Fibroblast of skin of left quadriceps (primary cell): ENCODE results near the gene KLLN.
"Not testable (repeated sequence)": the region's sequence is repeated elsewhere in the genome, so short reads cannot be mapped to it uniquely, and the experiment has no call there.

Source experiments
- DNase-seq, 2 experiments: peaks; one replicate each; pipeline ENCODE4 v3.0.0-alpha.2; 2013; ENCODE audit warnings: low read depth in 2 of 2

KLLN gene

DNA sequence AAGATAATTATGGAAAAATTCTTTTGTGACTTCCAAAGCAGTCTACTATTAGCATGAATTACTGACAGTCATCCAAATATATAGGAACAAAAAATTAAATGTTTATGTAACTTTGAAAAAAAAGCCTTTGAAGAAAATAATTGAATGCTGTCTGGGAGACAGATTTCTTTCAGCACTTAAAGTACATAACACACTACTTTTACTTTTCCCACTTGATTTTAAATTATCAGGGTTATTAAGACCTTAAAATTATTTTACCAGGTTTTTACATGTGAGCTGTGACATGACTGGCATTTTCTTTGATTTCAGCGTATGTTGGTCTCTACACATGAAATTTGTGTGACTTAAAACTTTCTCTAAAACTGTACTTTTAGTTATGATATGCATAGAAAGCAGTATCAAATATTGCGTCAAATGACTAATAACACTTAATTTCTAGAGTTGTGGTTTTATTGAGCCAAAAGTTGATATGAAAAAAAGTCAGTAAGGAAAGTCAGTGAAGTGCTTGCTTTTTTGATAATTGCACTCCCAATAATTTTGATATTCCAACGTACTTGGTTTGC is 3.2 kb upstream of the KLLN start:
- no peak for DNase-seq

DNA sequence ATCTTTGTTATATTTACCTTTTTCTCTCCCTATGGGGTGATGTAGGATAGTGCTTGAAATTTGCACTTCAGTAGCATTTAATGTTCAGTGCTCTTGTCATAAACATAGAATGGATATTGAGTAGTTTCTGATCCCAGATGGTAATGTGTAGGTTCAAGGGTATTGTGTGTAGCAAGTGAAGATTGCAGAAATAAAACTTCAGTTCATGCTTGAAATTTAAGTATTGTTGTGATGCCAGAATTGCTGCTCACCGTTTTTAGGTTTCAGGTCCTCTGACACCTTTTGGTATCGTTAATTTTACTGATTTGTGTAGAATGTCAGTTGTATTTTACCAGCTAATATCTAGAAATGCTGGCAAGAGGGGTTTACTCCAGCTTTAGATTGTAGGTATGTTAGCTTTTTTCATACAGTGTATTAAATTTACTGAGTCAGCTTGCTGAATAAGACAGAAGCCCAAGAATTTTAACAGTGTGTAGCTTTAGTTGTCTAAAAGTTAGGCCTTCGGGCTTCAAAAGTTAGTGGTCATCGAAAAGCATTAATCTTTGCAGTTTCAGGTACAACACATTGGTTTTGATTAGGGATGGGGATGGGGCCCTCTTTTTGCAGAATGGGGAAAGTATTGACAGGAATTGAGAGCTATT is 2.0 kb upstream of the KLLN start:
- DNase-seq = no peak

DNA sequence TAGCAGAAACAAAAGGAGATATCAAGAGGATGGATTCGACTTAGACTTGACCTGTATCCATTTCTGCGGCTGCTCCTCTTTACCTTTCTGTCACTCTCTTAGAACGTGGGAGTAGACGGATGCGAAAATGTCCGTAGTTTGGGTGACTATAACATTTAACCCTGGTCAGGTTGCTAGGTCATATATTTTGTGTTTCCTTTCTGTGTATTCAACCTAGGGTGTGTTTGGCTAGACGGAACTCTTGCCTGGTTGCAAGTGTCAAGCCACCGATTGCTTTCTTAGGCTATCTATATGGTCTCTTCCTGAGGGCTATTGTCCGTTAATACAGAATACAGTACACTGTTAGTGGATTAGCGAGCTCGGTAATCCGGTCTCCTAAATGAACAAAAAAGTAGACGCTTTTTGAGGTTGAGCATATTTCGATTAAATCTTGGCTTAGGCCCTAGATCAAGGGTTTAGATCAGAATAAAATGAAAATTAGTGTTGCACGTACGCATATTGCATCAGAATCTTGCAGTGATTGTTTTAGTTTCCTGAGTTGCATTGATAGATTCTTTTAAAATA is 1.2 kb upstream of the KLLN start:
- DNase-seq = no peak

DNA sequence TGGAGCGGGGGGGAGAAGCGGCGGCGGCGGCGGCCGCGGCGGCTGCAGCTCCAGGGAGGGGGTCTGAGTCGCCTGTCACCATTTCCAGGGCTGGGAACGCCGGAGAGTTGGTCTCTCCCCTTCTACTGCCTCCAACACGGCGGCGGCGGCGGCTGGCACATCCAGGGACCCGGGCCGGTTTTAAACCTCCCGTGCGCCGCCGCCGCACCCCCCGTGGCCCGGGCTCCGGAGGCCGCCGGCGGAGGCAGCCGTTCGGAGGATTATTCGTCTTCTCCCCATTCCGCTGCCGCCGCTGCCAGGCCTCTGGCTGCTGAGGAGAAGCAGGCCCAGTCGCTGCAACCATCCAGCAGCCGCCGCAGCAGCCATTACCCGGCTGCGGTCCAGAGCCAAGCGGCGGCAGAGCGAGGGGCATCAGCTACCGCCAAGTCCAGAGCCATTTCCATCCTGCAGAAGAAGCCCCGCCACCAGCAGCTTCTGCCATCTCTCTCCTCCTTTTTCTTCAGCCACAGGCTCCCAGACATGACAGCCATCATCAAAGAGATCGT is 690 bp upstream of the KLLN start:
- not testable (repeated sequence) for DNase-seq

DNA sequence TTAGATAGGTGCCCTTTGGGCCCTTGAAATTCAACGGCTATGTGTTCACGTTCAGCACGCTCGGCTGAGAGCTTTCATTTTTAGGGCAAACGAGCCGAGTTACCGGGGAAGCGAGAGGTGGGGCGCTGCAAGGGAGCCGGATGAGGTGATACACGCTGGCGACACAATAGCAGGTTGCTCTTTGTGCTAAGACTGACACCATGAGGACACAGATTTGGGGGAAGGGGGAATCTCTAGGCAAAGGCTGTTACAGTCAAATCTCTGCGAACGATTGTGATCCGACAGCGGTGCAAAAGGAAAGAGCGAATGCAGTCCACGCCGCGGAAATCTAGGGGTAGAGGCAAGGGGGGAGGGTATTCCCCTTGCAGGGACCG is 667 bp downstream of the KLLN start:
- peak in 1 of 2 experiments; percentile 26 for DNase-seq

DNA sequence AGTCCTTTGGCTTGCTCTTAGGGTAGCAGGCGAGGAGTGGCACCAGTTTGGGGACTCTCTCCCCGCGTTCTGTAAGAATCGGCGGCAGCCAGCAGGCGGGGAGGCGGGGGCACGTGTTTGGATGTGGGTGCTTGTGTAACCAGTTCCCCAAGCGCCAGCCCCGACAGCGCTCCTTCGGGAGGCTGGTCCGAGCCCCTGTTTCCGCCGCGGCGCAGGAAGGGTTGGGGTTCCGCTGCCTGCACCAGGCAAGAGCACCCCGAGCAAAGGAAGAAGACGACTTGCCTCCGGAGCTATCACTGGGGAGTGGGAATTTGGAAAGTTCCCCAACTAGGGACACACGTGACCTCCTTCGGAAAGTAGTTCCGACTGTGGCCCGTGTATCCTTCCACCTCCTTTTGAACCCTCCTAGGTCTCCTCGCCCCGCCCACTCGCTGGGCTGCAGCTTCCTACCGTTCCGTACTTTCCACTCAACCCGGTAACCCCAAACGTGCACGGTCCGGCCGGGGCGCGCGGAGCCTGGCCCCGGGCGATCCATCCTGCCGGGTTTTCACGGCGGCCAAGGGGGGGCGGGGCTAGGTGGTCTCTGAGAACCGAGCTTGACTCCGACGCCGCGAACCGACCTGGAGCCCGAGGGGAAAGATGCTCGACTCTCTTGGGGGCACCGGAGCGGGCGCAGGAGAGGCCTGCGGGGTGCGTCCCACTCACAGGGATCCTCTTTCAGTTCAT is 1.2 kb downstream of the KLLN start:
- DNase-seq = peak; percentile 97

DNA sequence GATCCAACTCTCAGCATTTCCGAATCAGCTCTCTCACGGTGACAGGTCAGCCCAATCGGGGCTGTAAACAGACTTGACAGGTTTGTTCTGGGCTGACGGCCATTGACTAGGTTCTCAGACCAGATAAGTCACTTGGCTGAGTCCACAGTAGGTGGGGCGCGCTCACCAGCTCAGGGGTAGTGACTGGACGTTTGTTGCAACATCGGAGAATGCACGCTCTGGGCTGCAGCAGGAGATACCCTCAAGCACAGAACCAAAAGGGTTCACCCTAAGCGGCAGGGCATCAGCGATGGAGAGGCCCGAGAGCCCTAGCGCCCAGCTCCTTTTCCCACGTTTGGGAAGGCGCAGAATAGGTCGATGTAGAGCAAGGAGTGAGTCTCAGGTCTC is 1.8 kb downstream of the KLLN start:
- peak; percentile 27 to 30 for DNase-seq

DNA sequence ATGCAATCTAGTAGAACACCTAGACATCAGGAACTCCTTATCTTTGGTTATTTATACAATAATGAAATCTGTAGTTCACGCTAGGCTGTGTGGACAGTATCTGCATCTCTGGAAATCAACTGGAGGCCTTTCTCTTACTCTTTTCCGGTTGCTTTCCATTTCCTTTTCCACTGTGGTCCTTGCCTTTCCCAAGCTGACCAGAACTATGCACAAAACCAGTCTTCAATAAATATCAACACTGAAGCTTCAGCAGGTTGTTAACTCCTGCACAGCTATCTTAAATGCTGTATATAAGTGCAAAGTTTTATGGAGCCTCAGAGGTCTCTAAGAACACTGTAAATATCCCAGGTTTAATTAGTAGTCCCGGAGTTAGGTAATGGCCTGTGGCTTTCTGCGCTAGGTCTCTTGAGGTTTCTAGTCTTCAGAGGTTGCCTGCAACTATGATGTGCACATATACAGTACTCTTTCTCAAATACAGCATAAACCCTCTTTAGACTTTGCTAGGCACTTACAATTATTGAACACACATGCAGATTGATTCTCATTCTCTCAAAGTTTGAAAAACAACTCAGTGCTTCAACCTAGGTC is 2.4 kb downstream of the KLLN start:
- no peak for DNase-seq

DNA sequence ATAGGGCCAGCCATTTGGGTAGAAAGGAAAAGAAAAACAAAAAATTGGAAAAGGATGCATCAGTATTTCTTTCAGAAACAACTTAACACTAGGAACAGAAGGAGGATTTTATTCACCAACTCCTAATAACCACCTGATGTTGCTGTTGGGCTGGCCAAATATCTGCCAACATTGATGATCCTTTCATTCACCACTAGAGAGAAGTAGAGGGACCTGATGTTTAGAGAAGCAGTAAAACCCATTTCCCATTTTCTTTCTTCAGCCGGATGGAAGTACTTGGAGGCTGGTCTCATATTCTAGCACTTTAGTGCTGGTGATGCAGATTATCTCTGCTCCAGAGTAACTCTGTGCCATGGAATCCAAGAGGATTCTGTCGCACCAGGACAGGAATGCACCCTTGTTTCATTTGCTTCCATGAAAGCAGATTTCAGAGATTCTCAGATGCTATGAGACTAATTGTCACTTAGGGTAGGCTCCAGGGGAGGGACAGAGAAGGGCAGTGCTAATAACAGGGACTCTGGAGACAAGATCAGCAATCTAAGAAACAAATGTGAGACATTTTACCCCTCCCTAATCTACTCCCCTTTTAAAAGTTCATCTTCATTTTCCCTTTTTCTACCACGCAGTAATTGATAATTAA is 3.1 kb downstream of the KLLN start:
- DNase-seq = peak; percentile 58 to 67

DNA sequence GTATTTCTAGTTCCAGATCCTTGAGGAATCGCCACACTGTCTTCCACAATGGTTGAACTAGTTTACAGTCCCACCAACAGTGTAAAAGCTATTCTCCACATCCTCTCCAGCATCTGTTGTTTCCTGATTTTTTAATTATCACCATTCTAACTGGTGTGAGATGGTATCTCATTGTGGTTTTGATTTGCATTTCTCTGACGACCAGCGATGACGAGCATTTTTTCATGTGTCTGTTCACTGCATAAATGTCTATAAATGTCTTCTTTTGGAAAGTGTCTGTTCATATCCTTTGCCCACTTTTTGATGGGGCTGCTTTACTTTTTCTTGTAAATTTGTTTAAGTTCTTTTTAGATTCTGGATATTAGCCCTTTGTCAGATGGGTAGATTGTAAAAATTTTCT is 7.7 kb downstream of the KLLN start:
- DNase-seq = not testable (repeated sequence)

DNA sequence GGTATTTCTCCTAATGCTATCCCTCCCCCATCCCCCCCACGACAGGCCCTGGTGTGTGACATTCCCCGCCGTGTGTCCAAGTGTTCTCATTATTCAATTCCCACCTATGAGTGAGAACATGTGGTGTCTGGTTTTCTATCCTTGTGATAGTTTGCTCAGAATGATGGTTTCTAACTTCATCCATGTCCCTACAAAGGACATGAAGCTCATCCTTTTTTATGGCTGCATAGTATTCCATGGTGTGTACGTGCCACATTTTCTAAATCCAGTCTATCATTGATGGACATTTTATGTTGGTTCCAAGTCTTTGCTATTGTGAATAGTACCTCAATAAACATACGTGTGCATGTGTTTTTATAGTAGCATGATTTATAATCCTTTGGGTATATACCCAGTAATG is 8.1 kb downstream of the KLLN start:
- not testable (repeated sequence) for DNase-seq

DNA sequence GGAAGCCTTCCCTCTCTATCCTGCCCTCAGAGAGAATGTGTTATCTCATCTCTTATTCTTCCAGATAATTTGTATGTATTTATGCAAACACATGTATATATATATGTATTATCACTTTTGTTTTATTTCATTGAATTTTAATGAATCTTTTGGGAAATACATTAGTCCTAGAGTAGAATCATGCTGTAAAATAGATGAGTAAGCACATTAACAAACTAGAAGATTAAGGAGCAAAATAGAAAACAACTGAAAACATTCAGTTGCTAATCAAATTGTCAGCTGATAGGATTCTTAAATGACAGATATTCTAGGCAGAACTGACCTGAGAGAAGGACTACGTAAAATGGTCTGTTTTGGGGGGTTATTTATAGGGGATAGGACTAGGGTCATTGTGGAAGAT is 11.2 kb downstream of the KLLN start:
- no peak for DNase-seq

DNA sequence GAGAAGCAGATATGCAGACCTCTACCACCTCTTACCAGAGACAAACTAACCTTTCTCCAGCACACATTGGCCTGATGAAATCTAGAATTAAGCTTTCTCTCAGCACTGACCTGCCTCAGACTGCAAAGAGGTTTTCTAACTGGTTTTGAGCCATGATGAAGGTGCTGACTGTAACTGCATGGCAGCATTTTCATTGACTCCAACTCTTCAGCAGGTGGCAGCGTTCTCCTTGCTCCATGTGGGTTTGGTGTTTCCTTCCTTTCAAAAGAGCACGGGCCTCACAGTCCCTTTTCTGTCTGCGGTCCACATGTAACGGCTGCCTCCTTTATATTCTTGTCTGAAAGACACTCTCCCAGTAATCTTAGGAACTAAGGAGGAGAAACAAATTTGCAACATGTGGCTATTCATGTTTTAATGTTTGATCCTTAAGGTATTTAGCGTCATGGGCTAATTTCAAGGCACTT is 12.6 kb downstream of the KLLN start:
- peak in 1 of 2 experiments; percentile 38 for DNase-seq

DNA sequence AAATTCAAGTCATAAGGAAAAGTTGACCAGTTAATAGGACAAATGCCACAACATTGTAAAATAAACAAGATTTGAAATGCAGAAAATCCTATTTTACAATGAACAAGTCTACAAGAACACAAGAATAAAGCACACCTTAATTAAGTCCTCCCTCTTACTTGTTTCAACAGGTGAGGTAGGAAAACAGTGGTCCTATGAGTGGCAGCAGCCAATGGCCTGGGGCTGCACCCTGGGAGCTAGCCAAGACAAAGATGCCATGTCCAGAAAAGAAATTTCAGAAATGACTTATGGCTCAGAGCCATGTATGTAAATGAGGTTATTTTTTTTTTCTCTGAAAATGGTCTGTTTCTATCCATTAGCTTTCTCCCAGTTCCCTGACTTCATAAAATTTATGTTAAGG is 14.3 kb downstream of the KLLN start:
- no peak for DNase-seq

DNA sequence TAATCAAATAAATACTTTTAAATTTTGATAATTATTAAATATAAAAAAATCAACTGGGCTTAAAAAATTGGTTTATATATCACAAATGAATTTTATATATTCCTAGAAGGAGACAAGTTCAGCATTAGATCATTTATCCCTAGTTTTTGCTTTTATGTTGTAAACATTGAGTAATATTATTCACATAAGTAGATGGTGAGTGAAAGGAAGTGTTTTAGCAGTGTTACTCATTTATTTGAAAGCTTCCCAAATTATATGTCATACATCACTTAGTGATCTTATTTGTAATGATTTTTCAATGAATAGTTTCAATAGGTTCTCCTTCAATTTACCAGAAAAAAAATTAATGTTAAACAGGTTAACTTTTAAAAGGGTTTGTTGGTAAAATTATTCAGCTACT is 15.8 kb downstream of the KLLN start:
- no peak for DNase-seq

DNA sequence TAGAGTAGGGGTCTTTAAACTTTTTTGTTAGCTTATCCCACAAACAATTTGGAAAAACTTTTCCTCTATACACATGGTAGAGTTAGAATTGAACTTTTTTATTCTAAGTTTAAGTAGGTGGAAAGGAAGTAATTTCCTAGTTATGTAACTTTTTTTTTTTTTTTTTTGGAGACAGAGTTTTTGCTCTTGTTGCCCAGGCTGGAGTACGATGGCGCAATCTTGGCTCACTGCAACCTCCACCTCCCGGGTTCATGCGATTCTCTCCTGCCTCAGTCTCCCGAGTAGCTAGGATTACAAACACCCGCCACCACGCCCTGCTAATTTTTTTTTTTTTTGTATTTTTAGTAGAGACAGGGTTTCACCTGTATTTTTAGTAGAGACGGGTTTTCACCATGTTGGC is 16.6 kb downstream of the KLLN start:
- not testable (repeated sequence) for DNase-seq

DNA sequence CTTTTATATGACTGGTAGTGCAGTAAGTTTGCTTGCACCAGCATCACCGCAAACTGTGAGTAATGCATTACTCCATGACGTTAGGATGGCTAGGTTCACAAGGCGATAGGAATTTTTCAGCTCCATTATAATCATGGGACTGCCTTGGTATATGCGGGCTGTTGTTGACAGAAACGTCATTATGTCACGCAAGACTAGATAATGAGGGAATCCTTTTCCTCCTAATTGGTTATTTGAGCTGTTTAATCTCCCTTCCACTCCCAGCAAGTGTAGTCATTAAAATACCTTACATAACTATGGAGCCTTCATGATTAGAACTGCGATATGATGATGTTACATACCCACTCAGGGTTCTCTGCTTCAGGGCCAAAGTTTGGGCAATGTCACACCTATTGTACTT is 17.3 kb downstream of the KLLN start:
- DNase-seq = no peak

DNA sequence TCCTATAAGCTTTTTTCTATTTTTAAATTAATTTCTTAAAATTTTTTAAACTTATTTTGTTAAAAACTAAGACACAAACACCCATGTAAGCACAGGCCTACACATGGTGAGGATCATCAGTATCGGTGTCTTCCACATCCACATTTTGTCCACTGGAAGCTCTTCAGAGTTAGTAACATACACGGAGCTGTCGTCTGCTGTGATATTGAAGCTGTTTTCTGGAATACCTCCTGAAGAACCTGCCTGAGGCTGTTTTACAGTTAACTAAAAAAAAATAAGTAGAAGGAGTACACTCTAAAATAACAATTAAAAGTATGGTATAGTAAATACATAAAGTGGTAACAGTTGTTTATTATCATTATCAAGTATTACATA is 17.7 kb downstream of the KLLN start:
- DNase-seq = no peak

DNA sequence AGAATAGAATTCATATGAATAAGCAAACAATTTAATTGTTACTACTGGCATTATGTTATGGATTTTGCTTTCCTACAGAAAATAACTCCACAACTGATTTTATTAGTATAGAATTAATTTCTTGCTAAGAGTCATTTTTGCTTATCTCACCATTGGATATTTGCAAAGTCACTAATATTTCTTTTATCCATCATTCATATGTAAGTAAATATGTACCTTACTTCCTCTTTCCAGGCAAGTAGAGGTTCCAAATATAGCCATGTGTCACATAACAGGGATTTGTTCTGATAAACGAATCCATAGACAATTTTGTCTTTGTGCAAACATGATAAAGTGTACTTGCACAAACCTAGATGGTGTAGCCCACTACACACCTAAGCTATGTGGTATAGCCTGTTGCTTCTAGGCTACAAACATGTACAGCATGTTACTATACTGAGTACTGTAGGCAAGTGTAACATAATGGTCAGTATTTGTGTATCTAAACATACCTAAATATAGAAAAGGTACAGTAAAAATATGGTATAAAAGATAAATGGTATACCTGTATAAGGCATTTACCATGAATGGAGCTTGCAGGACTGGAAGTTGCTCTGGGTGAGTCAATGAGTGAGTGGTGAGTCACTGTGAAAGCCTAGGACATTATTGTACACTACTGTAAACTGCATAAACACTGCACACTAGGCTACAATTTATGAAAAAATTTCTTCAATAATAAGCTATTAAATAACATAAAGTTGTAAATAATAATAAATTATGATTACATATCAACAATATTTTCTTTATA is 18.3 kb downstream of the KLLN start:
- no peak for DNase-seq

DNA sequence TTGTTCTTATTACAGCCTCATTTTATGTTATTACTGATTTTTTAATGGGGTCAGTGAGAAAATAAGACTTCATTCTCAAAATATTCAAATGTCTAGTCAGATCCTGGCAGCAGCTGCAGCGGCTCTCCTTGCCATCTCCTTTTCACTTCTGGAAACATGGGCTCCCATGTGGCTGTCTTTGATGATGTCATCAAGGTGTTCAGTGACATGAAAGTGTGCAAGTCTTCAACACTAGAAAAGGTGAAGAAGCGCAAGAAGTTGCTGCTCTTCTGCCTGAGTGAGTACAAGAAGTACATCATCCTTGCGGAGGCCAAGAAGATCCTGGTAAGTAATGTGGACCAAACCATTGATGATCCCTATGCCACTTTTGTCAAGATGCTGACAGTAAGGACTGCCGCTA is 19.6 kb downstream of the KLLN start:
- no peak for DNase-seq
